NCI-H1417 treated with DMSO at 0.1 percent for 48 hours (cell line): Measurements from ENCODE around the gene DUSP10.

Experiments
- DNase-seq: peaks from one replicate; lab custom pipeline; 2025; lab: John Stamatoyannopoulos, UW

The DUSP10 gene

GRCh38 chr1:221741703-221742554 lies at the start of gene DUSP10:
TSS of gene DUSP10 (minus strand) at chr1:221742089. CDS start at chr1:221739744, 2,345 bp downstream.
- DNase-seq: peak; percentile 96

GRCh38 chr1:221788466-221788865 lies 46.6 kb upstream of the DUSP10 start:
- no peak for DNase-seq

GRCh38 chr1:221786647-221787046 lies 44.8 kb upstream of the DUSP10 start:
- no peak for DNase-seq

DNA sequence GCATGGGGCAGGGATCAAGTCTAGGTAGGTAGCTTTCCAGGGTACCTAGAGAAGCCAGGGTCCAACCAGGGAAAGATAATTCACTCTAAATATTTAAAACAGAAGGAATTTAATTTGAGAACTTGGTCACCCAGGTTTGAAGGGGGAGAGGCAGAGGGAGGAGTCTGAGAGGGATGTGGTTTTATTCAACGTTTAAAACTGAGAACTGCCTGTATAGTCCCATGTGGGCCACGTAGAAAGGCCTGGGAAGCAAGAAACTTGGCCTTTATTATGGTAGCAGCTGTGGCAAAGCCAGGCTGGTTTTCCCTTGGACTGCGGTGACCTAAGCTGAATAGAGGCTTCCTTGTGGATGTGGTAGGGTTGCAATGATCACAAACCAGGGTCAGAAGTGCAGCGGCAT lies 42.0 kb upstream of the DUSP10 start:
- DNase-seq: no peak

DNA sequence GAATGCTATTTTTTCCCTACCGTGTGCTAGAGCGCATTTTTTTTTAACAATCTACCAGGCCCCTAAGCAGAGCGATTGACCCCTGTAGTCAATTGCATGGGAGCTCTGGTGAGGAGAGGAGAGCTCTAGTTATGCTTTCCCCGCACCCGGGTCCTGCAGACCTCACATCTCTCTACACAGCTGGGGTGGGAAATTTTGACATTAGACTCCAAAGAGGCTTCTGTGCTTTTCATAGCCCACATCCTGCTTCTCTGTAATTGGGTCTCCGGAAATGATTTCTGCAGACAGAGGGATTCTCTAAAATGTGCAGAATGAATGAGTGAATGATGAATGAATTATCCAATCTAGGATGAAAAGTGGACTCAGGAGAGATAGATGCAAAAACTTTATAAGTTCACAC lies 41.5 kb upstream of the DUSP10 start:
- DNase-seq: no peak

GRCh38 chr1:221782970-221783369 lies 41.1 kb upstream of the DUSP10 start:
- DNase-seq: no peak

DNA sequence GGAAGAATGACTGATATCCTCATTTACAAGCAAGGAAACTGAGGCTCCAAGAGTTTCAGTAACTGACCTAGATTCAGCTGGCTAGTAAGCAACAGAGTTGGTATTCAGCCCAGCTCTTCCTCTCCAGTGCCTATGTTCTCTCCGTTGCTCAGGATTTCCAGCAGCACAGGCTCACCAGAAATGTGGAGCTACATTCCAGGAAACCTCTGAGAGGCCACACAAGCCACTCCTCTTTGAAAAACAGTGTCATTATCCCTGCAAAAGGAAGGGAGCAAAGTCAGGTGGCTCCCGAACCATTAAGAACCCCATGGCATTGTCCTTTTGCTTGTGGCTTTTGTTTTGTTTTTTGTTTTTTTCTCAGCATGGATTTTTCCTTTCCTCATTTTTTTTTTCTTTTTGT lies 40.6 kb upstream of the DUSP10 start:
- DNase-seq: no peak

DNA sequence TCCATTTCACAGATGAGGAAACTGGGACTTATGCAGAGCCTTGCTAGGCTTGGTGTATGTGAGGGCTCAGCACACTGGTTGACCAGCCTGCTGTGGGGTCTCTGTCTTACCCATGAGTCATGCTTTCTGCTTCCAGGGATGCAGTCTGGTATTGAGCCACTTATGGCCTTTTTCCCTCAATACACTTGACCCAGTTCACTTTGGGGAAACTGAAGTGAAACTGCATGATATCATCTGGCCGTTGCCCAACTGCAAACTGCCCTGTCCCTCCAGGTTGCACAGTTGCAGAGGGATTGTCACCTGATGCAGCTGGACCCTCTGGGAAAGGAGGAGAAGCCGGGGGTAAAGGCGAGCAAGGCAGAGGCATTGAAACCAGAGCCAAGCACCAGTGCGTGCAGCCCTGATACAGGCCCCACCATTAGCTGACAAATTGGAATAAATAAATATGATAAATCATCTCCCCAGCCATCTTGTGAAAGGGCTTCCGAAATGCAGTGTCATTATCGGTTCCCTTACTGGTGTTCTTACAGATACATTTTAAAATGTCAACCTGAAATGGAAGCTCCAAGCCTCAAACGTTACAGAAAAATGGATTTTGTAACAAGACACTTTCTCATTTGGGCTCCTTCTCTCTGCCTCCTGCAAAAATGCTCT lies 39.3 kb upstream of the DUSP10 start:
- no peak for DNase-seq

GRCh38 chr1:221780175-221780574 lies 38.3 kb upstream of the DUSP10 start:
- no peak for DNase-seq

DNA sequence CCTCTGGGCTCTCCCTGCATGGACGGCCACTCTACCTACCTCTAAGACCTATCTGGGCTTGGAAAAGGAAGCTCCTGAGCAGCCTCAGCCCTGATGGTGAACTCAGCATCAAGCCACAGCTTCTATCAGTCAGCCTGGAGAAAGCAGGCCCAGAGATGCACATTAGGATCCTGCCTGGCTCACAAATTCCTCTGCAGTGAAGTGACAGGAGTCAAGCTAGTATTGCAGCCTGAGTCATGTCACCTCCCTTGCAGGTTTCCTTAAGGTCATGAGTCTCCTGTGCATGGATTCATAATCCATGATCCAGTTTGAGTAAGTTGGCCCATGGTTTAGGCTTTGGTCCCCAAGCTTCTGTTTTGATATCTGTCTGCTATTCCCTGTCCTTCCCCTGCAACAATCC lies 37.9 kb upstream of the DUSP10 start:
- DNase-seq: no peak

- DNase-seq: no peak
These were observed 36.8 kb upstream of the DUSP10 start for GRCh38 chr1:221778535-221779142.

GRCh38 chr1:221778125-221778524 lies 36.2 kb upstream of the DUSP10 start:
- DNase-seq: no peak

DNA sequence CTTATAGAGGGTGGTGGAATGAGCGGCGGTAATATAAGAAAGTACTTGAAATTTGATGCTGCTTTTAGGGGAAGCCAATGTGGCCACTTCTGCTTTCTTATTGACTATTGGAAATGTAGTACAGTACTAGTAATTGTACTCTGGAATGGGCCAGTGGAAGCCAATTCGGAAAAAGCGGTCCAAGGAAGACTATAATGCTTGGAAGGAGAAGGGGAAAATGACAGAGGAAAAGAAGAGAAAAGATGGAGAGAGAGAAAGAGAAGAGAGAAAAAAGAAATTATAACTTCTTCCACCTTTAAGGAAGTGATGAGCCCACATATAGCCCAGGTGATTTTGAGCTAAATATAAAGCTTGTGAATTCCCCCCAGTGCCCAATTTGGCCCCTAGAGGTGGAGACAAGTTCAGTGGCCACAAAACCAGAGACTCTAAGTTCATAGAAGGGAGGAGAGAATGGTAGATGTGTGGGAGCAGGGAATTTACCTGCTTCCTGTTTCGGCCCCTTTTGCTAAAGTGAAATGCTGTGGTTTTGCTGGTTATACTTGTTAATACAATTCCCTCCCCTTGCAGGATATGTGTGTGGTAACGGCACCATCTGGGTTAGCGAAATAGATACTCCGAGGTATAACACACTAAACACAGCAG lies 35.7 kb upstream of the DUSP10 start:
- DNase-seq: no peak

DNA sequence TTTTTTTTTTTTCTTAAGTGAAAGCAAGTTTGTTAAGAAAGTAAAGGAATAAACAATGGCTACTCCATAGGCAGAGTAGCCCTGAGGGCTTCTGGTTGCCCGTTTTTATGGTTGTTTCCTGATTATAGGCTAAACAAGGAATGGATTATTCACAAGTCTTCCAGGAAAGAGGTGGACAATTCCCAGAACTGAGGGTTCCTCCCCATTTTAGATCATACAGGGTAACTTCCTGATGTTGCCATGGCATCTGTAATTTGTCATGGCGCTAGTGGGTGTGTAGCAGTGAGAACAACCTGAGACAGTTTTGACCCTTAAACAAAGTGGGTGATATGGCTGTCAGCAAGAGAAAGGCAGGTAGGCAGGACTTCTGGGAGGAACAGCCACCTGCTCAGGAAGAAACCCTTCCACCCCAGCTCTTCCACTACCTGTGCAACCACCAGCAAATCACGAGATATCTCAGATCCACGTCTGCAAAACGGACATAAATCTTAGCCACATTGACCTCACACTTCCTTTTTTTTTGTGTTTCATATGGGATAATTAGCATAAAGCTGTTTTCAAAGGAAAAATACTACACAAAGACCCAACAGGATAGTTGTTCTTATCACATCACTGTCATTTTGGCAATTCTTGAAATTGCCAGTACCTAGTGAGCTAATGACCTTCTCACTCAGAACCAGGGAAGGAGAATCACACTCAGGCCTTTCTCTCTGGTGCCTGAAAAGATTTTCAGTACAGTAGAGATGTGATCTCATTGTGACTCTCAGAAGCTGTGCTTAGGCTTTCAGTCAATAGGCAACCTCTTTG lies 34.8 kb upstream of the DUSP10 start:
- DNase-seq: no peak

GRCh38 chr1:221775206-221775605 lies 33.3 kb upstream of the DUSP10 start:
- DNase-seq: no peak

- no peak for DNase-seq
These were observed 32.4 kb upstream of the DUSP10 start for GRCh38 chr1:221774054-221774842.

DNA sequence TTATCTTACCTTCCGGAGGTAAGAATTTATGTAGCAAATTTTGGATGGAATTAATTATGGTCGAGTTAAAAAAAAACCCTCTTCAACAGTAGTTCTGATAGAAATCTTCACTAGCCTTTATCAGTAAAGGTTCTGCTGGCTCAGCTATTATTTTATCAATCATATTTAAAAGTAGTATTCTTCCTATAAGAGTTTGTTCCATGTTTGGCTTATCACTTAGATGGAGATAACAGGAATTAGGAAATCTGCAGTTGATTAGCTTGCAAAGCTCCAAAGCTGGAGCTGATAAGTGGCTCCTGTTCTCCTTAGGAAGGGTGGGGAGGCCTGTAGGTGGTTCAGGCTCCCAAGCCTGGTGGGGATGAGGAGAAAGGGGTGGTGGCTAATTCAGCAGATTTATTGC lies 31.5 kb upstream of the DUSP10 start:
- no peak for DNase-seq

DNA sequence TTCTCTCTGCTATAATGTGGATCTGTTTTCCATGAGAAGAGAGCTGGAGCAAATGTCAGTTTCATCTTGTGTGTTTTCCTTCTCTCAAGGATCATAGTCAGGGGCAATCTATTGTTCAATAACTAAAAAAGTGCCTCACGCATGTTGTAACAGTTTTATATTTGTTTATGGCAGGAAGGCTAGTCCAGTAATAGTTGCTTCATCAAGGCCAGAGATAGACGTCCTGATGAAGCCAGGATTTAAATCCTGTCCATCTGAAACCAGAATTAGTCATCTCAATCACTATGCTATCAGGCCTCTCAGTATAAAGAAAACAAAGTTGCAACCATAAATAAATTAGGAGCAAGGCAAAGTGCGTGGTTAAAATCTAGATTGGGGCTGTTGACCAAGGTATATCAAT lies 30.2 kb upstream of the DUSP10 start:
- no peak for DNase-seq

DNA sequence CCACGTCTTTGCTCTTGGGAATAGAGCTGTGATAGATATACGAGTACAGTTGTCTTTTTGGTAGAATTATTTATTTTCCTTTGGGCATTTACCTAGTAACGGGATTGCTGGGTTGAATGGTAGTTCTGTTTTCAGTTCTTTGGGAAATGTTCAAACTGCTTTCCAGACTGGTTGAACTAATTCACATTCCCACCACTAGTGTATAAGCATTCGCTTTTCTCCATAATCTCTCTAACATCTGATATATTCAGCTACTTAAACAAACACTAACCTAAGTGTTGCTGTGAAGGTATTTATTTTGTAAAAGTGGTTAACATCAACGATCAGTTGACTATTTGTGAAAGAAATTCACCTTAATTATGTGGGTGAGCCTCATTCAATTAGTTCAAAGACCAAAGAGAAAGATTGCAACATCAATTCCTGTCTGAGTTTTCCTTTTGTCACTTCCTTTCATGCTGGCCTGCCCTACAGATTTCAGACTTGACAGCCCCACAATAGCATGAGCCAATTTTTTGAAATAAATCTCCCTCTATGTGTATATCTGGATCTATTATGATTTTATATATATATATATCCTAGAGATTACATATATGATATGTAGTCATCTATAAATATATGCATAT lies 26.7 kb upstream of the DUSP10 start:
- no peak for DNase-seq

DNA sequence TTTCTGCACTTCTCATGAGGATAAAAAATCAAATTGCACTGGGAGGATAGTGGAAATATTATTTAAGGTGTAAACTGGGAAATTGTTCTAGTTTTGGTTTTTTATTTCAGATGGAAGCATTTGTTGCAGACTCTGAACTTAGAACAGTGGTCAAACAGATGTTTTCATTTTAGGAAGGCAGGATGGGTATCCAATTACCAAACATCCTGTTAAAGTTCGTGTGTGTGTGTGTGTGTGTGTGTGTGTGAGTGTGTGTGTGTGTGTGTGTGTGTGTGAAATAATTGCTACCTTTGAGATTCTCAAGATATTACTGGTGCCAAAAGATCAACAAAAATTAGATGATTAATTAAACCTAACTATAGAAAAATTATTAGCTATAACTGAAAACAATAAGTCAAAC lies 24.3 kb upstream of the DUSP10 start:
- DNase-seq: no peak

- no peak for DNase-seq
These were observed 23.6 kb upstream of the DUSP10 start for GRCh38 chr1:221765527-221765926.
